ENCODE results near the gene LINGO1. TPM values are rescaled to one million over a fixed set of nuclear protein-coding genes. Genes with fewer than 3 reads are reported as not detected.

LINGO1 gene
- total RNA-seq, 4 donors from 2014 or later = 0.49 to 1.1 (median 0.54) TPM

DNA sequence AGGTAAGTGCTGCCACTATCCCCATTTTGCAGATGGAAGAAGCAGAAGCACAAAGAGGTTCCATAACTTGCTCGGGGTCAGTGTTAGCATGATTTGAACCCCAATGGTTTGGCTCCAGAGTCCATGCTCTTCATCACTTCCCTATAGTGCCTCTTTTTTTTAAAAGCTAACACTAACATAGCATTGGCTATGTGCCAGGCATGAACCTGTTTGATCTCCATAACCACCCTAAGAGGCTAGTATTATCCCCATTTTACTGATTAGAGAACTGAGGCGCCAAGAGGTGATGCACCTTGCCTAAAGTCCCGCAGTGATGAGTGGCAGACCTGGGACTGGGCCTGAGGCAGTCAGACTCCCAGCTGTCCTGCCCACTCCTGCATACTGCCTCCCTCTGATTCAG is 7.3 kb downstream of the LINGO1 start:
- TF ChIP-seq, protein P1, sequence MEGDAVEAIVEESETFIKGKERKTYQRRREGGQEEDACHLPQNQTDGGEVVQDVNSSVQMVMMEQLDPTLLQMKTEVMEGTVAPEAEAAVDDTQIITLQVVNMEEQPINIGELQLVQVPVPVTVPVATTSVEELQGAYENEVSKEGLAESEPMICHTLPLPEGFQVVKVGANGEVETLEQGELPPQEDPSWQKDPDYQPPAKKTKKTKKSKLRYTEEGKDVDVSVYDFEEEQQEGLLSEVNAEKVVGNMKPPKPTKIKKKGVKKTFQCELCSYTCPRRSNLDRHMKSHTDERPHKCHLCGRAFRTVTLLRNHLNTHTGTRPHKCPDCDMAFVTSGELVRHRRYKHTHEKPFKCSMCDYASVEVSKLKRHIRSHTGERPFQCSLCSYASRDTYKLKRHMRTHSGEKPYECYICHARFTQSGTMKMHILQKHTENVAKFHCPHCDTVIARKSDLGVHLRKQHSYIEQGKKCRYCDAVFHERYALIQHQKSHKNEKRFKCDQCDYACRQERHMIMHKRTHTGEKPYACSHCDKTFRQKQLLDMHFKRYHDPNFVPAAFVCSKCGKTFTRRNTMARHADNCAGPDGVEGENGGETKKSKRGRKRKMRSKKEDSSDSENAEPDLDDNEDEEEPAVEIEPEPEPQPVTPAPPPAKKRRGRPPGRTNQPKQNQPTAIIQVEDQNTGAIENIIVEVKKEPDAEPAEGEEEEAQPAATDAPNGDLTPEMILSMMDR (IDR thresholded peaks at IDR 0.05; ENCODE audit: low read depth) = no peak

DNA sequence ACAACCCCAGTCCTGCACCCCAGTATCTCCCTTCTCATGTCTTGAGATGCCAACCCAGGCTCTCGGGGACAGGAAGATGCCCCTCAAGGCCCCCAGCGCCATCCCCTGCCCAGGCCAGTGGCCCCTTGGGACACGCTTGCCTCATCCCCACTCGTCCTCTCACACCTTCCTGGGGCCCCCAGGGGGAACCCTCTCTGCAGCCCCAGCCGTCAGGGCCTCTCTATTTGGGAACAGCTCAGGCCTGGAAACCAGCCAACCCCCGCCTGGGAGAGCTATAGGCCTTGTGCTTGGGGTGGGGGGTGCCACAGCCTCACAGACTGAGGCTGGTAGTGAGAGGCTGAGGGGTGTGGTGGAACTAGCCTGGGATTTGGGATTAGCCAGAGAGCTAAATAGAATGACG is 7.8 kb downstream of the LINGO1 start:
- TF ChIP-seq, protein P1 (IDR thresholded peaks at IDR 0.05; ENCODE audit: low read depth) = no peak

DNA sequence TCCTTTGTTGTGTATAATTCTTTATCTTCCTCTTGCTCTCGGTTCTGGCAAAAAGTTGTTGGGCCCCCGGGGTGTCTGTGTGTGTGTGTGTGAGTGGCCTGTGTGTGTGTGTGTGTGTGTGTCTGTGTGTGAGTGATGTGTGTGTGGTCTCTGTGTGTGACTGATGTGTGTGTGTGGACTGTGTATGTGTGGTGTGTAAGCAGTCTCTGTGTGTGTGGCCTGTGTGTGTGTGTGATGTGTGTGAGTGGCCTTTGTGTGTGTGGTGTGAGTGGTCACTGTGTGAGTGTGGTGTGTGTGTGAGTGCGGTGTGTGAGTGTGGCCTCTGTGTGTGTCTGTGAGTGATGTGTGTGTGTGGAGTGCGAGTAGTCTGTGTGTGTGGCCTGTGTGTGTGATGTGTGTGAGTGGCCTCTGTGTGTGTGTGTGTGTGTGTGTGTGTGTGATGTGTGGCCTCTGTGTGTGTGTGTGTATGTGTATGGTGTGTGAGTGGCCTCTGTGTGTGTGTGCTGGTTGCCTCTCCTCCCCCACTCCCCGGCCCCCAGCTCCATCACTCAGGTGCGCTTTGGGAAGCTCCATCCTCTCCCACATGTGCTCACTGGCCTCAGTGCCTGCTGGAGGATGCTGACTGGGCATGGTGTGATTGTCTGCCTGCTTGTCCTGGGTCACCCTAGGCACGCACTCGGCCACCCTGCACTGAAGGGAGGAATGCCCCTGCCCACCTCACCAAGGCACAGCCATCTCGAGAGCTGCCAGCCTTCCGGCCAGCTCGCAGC is 8.8 kb downstream of the LINGO1 start:
- TF ChIP-seq, protein P1 (IDR thresholded peaks at IDR 0.05; ENCODE audit: low read depth) = no peak

DNA sequence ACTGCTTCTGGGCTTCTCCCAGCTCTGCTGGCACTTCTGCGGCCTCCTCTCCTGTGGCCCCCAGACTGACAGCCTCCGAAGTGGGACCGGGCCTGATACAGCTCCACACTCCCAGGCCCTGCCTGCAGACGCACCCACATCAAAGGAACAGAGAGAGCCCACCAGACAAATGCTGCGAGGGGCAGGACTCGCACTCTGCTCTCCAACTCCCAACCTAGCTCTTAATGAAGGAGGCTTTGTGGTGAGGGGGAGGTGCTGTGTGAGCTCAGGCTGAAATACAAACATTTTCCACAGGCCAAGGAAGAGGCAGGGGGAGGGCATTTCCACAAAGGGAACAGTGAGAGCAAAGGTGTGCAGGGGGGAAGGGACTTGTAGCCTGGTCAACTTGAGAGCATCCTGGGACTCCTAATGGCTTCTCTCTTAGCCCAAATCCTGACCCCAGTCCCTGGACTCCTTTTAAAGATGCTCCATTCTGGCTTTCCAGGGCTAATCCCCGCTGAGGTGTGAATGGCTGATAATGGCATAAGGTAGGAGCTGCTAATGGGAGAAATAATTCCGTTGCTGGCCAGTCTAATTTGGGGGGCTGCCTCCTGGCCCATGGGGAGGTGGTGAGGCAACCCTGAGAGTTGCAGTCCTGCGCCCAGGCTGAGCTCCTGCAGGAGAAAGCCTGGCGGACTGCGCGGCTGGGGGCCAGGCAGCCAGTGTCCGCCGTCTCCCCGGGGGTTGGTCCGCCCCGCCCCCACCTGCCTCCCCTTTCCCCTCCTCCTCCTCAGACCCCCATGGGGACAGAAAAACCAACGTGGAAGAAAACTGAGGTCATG is 9.6 kb downstream of the LINGO1 start:
- TF ChIP-seq, protein P1 (IDR thresholded peaks at IDR 0.05; ENCODE audit: low read depth) = no peak

DNA sequence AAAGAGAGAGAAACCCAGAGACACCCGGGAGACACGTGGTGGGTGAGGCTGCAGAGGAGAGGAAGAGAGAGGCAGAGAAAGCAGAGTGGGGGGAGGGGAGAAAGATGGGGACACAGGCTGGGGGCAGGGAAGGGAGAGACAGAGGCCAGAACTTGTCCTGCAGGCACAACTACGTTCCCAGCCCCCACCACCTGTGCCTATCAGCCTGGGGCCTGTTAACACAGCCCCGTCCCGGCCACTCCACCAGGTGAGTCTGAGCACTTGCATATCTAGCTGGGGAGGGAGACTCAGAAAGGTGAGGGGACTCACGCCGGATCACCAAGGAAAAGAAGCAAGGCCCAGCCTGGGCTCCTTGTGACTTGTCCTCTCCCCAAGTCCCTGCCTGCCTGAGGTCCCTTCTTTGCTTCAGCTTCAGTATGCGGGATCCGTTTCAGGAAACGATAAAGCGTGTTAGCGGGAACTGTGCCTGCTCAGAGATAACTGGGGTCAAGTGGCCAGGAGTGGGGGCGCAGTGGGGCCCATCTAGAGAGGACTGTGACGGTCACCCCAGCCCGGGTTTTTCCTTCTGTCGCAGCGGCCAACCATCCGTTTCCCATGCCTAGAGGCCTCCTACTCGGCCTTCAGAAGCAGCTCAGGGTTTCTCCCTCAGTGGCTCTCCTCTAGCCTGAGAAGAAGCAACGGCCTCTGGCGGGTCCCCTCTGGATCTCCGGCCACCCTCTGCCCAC is 10.3 kb downstream of the LINGO1 start:
- TF ChIP-seq, protein P1 (IDR thresholded peaks at IDR 0.05; ENCODE audit: low read depth) = no peak

DNA sequence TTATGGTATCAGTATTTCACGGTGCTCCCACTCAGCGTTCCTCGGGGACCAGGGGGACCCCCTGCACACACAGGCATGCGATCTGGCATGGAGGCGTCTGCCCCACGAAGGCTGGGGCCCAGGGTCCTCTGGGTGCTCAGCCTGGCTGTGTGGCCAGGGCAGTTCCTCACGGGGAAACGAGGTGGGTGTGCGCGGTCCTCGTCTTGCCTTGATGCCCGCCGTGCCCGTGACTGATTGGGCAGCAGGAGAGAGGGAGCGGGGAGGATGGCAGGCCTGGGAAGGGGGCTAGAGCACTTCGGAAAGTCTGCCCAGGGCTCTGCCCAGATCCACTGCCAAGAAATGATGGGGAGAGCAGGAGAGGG is 10.9 kb downstream of the LINGO1 start:
- TF ChIP-seq, protein P1 (IDR thresholded peaks at IDR 0.05; ENCODE audit: low read depth) = no peak

Measured in subcutaneous adipose tissue (tissue), 4 donors.